ENCODE results near the gene CBLL2. TPM values are rescaled to one million over a fixed set of nuclear protein-coding genes. Genes with fewer than 3 reads are reported as not detected.
"Not testable (repeated sequence)": the region's sequence is repeated elsewhere in the genome, so short reads cannot be mapped to it uniquely, and the experiment has no call there.

CBLL2 gene, protein sequence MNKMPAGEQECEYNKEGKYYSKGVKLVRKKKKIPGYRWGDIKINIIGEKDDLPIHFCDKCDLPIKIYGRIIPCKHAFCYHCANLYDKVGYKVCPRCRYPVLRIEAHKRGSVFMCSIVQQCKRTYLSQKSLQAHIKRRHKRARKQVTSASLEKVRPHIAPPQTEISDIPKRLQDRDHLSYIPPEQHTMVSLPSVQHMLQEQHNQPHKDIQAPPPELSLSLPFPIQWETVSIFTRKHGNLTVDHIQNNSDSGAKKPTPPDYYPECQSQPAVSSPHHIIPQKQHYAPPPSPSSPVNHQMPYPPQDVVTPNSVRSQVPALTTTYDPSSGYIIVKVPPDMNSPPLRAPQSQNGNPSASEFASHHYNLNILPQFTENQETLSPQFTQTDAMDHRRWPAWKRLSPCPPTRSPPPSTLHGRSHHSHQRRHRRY
- not detected for polyA plus RNA-seq (ENCODE audit: insufficient read length in 4 of 4)

DNA sequence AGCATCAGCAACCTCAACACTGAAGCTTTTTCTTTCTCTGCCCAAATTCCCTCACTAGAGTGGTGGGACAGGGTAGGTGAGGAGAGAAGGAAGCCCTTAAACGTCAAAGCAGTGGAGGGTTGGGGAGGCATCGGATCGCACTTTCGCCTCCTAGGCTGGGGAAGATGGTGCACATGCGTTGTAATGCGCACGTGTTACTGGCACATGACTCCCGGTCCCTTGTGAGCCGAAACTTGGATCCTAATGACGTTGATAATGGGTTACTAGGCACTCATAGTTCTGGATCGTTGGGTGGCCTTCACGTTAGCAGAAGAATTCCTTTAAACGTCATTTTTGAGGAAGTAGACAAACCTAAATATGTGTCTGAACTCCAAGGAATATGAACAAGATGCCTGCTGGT lies at the start of gene CBLL2:
CBLL2 (plus strand) TSS at position 301 of the 400 bp plus-strand sequence; CDS start at position 380, 79 bp downstream.
- DNase-seq (ENCODE audit: low read depth in 4 of 4, low spot score in 3 of 4), result no peak

DNA sequence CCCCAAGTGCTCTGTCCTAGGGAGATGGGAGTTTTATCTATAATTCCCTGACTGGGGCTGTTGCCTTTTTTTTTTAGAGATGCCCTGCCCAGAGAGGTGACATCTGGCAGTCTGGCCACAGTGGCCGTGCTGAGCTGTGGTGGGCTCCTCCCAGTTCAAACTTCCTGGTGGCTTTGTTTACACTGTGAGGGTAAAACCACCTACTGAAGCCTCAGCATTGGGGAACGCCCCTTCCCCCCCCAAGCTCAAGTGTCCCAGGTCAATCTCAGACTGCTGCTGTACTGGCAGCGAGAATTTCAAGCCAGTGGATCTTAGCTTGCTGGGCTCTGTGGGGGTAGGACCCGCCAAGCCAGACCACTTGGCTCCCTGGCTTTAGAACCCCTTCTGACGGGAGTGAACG lies 38.3 kb upstream of the CBLL2 start:
- DNase-seq (ENCODE audit: low read depth in 4 of 4, low spot score in 3 of 4), result no peak

DNA sequence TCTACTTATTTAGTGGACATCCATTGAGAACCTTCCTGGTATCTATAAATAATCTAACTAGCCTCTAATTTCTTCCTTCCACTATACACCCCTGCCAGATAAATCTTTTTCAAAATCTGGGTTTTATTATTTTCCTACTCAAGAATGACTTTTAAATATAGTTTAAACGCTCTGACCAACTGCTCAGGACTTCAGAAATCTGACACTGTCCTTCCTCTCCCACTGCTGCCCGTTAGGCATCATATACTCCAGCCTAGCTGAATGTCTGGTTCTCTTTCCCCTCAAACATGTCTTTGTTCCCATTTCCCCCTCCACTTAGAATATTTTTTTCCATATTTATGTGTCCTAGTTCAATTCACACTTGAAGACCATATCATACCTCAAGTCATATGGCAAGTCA lies 35.2 kb upstream of the CBLL2 start:
- no peak for DNase-seq (ENCODE audit: low read depth in 4 of 4, low spot score in 3 of 4)

DNA sequence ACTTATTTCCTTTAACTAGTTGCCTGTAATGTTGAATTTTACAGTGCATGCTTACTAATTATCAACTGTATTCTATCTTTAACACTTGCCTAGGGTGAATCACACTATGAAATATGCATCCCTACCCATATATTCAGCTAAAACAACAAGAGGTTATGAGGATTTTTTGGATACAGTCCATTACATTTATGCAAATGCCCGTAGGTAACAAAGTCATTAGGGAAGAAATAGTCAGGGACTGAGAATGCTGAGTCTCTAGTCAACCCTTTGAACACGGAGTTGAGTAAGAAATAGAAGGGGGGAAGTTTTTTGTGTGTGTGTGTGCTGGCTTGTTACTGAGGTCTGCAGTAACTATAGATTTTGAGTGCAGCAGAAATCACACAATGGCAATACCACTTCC lies 26.1 kb upstream of the CBLL2 start:
- DNase-seq (ENCODE audit: low read depth in 4 of 4, low spot score in 3 of 4), result no peak

DNA sequence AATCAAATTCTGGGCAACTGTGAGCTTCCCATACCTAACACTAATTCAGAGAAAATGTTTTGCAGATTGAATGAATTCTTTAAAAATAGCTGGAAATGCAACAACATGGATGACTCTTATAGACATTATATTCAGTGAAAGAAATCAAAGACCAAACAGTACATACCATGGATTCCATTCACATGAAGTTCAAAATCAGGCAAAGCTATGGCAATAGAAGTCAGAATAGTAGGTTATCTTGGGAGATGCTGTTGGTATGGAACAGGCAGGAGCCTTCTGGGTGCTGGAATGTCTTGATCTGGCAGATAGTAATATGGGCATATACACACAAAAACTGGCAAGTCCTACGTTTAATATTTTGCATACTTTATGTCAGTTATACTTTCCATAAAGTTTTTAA lies 25.5 kb upstream of the CBLL2 start:
- no peak for DNase-seq (ENCODE audit: low read depth in 4 of 4, low spot score in 3 of 4)

DNA sequence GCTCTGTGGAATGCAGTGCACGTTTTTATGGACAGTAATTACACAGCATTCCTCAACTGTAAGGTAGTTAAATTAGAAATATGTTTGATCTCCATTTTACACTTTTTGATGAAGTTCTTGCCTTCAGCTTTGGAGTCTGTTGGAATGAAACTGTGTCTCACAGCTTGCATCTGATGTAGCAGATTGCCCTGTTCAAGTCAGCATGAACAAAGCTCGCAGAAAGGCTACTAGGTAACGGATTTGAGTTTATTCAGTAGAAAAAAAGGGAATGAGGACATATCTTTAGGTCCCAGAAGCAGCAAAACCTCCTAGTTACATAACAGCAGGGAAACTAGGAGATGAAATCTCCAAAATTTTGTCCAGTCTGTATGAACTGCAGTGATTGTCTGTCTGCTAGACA lies 24.3 kb upstream of the CBLL2 start:
- DNase-seq (ENCODE audit: low read depth in 4 of 4, low spot score in 3 of 4), result no peak

DNA sequence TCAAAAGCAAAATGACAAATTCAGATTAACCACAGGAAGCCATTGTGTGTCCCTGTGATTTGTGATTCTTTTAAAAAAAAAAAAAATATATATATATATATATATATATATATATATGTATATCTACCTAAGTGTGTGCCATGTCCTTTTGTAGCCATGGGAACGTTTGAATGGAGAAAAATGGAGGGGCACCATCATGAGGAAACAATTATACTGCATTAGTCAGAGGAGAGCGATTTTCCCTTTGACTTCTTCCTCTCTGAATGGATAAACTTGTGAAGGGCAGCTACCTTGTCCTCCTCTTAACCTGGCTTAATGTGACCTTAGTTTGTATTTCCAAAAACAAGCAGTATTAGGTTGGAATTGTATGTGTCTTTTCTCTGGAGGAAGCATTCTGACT lies 23.3 kb upstream of the CBLL2 start:
- DNase-seq (ENCODE audit: low read depth in 4 of 4, low spot score in 3 of 4), result no peak

DNA sequence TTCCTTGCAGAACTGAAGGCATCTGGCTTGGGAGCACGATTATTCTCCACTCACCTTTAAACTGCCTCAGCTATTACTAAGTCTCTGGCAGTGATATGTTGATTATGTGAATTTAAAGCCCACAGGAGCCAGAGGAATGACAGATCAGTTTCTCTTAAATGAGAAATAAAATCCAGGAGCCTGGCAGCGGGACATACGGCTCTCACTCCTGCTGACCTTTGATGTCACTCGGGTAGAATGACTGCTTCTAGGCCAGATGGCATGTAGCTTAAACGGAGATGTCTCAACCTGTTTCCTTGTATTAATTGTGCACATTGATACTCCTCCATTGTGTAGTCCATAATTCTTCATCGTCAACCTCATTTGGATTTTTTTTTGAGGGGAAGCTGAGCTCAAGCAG lies 4.0 kb upstream of the CBLL2 start:
- no peak for DNase-seq (ENCODE audit: low read depth in 4 of 4, low spot score in 3 of 4)

DNA sequence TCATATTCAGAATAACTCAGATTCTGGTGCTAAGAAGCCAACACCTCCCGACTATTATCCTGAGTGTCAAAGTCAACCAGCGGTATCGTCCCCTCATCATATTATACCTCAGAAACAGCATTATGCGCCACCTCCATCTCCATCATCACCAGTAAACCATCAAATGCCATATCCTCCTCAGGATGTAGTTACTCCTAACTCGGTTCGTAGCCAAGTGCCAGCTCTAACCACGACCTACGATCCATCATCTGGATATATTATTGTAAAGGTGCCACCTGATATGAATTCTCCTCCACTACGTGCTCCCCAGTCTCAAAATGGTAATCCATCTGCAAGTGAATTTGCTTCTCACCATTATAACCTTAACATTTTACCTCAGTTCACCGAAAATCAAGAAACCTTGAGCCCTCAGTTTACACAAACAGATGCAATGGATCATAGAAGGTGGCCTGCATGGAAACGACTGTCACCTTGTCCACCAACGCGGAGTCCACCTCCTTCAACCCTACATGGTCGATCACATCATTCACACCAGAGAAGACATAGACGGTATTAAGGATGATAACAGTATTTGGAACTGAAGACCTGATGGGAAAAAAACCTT lies 1.1 kb downstream of the CBLL2 start:
- no peak for DNase-seq (ENCODE audit: low read depth in 4 of 4, low spot score in 3 of 4)

DNA sequence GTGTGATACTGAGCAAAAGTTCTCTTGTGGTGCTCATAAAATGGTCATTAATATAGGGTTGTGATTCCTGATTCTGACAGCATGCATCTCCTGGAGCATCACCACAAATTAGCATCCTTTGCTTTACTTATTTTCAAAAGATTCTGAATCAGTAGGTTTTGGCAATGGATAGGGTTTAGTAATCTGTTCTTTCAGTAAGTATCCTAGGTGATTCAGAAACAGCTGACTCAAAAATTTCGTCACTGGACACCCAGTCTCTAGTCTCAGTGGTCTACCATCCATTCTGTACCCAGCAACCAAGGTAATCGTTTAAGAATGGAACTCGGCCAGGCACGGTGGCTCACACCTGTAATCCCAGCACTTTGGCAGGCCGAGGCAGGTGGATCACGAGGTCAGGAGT lies 4.1 kb downstream of the CBLL2 start:
- no peak for DNase-seq (ENCODE audit: low read depth in 4 of 4, low spot score in 3 of 4)

DNA sequence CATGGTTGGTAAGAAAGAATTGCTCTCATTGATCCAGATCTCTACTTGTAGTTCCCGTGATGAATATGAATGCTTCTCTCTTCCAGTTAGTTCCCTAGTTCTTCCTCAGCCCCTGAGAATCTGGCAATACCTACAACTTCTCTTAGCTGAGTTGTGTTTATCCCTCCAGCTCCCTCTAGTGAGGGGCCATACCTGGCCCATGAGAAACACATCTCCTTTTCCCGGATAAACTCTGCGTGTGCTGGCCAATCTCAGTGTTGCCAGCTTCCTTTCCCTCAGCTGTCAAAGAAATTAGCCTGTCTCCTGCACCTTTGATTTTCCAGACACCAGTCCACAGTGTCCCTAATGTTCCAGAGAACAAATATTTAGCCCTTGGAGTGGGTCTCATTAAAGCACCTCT lies 5.7 kb downstream of the CBLL2 start:
- no peak for DNase-seq (ENCODE audit: low read depth in 4 of 4, low spot score in 3 of 4)

DNA sequence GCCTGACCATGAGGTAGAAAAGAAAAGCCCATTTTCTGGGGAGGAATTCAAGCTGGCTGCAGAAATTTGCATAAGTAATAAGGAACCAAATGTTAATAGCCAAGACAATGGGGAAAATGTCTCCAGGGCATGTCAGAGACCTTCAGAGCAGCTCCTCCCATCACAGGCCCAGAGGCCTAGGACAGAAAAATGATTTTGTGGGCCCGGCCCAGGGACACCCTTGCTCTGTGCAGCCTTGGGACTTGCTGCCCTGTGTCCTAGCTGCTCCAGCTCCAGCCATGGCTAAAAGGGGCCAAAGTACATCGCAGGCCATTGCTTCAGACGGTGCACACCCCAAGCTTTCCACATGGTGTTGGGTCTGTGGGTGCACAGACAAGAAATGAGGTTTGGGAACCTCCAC lies 16.5 kb downstream of the CBLL2 start:
- DNase-seq (ENCODE audit: low read depth in 4 of 4, low spot score in 3 of 4), result not testable (repeated sequence)

DNA sequence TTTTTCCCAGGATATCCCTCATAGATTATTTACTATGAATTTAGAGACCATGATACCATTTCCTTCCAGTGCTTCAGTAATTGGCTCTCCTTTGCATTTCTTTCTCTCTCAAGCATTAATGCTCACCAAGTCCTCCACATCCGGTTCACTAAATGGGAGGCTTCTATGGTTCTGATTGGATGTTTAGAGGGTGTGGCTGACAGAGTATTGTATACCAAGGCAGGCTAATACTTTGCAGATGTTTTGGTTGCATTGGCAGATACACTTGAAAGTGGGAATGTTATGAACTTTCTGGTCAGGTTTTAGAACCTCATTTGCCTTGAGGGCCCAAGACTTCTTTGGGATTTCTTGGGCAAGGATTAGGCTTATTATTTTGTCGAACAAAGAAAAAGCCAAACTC lies 24.2 kb downstream of the CBLL2 start:
- no peak for DNase-seq (ENCODE audit: low read depth in 4 of 4, low spot score in 3 of 4)

DNA sequence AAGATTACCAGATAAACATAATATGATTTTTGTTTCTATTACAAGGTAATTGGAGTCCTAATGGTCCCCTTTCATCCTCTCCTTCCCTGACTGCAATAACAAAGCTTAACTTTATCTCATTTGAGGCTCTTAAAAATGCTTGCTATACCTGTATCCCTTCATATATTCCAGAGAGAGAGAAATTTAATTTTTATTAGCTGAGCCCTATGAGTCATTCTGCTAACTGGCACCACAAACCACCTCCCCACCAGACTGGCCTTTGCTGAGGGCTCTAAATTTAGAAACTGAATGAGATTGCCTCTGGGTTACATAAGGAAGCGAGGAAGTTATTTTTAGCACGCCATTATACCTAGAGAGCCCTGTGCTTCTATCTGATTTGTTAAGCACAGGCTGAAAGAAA lies 27.4 kb downstream of the CBLL2 start:
- no peak for DNase-seq (ENCODE audit: low read depth in 4 of 4, low spot score in 3 of 4)

DNA sequence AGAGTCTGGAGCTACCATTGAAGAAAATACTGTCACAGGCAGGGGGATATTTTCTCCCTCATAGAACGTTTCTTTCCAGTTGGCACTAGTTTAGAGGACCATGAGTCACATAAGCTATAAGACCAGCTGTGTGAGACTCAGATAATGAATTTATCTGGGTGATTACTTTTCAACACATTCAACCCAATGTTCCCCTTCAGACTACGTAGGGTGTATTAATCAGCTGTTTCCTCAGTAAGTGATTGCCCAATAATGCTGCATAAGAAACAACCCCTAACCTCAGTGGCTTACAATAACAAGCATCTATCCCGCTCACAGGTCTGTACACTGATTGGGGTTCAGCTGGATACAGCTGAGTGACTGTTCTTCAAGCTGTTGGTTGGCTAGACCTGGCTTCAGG lies 38.1 kb downstream of the CBLL2 start:
- no peak for DNase-seq (ENCODE audit: low read depth in 4 of 4, low spot score in 3 of 4)

DNA sequence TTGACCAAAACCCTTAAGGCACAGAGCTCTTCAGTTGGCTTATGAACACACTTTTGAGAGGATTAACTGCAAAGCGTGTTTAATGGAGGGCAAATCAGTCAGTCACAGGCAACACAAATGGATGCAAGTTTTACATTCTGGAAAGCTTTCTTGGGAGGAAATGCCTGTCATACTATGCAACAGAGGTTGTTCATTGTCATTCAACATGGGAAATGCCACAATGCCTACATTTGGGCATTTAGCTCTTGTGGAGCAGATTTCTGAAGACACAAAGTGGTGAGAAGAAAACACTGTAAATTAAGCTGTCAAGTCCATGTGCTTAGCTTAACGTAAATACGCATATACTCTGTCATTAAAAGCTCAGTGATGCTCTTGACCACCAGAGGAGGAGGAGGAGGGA lies 41.1 kb downstream of the CBLL2 start:
- DNase-seq (ENCODE audit: low read depth in 4 of 4, low spot score in 3 of 4), result no peak

DNA sequence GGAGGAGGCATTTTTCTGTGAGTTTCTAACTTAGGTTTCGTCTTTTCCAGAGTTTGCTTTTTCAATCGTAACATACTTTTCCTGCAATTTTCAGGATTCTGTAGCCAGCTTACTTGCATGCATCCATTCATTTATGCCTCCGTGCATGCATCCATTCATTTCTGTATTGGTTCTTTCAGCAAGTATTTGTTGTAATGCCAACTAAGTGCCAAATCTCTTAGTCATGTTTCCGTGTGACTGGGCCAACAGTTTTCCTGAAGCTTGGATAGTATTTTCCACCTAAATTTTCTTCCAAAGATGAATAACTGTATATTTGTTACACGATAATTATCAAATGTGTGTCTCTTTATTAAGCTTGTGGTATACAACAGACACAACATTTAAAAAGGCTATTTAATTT lies 41.5 kb downstream of the CBLL2 start:
- DNase-seq (ENCODE audit: low read depth in 4 of 4, low spot score in 3 of 4), result no peak

DNA sequence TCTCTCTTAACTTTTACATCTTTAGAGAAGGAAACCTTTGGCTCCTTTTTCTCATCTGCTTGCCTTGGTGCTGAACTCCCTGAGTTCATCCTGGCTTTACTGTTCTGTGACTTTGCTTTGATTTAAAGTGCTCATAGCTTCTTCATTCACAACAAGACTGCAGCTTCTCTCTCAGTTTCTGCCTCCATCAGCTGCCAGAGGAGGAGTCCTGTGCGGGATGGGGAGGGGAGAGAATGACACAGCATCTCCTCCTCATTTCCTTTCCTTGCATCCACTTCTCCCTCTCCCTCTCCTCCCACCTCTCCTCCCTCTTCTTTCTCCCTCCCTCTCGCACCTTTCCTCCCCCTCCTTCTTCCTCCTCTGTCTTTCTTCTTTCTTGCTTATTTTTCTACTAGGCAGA lies 42.0 kb downstream of the CBLL2 start:
- no peak for DNase-seq (ENCODE audit: low read depth in 4 of 4, low spot score in 3 of 4)

DNA sequence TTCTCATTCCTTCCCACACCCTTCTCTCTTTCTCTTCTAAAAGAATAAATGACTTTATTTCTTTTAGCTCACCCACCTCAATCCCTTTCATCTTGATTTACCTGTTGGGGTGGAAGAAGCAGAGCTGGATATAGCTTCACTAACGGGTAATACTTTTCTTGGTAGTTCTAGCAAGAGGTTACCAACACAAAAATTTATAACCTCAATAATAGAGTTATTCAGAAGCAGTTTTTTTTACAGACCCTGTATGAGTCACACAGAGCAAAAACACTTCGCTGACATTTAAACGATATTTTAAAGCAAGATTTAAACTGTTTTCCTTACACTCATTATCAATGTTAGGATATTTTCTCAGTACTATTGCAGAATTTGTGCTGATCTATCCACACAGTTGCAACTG lies 42.4 kb downstream of the CBLL2 start:
- no peak for DNase-seq (ENCODE audit: low read depth in 4 of 4, low spot score in 3 of 4)

DNA sequence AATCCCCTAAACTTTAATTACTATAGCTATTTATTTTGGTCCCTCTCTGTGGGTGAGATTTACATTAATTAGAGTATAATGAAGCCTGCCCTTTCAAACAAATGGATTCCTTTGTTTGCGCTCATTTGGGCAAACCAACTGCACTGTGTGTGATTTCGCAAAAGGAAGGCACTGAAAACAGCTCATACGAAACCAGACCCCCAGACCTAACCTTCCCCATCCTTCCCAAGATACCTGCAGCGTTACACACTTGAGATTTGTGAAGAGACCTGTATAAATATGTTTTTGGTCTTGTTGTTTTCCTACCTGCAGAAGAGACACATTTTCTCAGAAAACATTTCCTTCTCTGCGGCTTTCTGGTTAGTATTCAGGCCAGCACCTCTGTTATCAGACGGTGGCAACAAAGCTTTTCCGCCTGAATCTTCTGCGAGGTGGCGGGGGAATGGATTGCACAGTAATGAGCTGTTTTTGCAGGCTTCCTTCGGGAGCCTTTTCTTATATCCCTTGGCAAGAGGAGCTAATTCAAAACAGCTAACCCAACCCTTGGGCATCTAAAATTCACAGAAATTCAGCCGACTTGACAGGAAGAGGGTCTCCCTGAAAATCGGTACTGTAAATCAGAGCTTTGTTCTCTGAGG lies 47.6 kb downstream of the CBLL2 start:
- DNase-seq (ENCODE audit: low read depth in 4 of 4, low spot score in 3 of 4), result no peak

DNA sequence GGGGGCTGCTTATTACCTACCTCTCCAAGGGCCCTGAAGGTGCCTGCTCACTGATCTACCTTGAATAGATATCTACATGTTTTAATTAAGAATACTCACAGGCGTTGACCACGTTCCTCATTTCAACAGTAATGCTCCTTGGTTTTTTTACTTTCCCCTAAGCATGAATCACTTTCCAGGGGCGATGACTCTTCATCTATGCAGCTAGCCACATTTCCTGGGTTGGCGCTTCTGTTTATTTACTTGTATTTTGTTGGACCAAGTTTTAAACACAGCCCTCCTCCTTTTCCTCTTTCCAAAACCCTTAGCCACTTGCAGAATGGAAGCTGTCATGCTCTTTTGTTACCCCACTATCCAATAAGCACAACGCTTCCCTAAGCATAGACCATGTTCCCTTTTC lies 50.8 kb downstream of the CBLL2 start:
- no peak for DNase-seq (ENCODE audit: low read depth in 4 of 4, low spot score in 3 of 4)
